Uterus (tissue), 4 donors: ENCODE measurements around the gene NFKB2. TPM values are rescaled to one million over a fixed set of nuclear protein-coding genes. Genes with fewer than 3 reads are reported as not detected.

Experiments used
- DNase-seq, 2 donors: peaks; one replicate each; pipeline ENCODE4 v3.0.0-alpha.2; 2019 to 2020
- H3K27ac ChIP-seq, 2 donors: fragments of 200-600 bp; sonication (generic); 1 replicate in 1 of 2; 2 replicates in 1 of 2; pipeline ENCODE4 v1.5.1; 2016 to 2018
- H3K27me3 ChIP-seq, 2 donors: fragments of 200-600 bp; sonication (generic); one replicate each; pipeline ENCODE4 v1.5.1; 2018 to 2019; ENCODE audit warnings: control low read depth in 1 of 2
- H3K36me3 ChIP-seq, 2 donors: fragments of 200-600 bp; sonication (generic); one replicate each; pipeline ENCODE4 v1.5.1; 2019; ENCODE audit warnings: control low read depth in 1 of 2
- H3K4me1 ChIP-seq, 2 donors: fragments of 200-600 bp; sonication (generic); one replicate each; pipeline ENCODE4 v1.5.1; 2018 to 2019; ENCODE audit warnings: control low read depth in 1 of 2
- H3K4me3 ChIP-seq, 2 donors: fragments of 200-600 bp; sonication (generic); 1 replicate in 1 of 2; 2 replicates in 1 of 2; pipeline ENCODE4 v1.5.1; 2018 to 2019; ENCODE audit warnings: mild to moderate bottlenecking in 1 of 2
- H3K9me3 ChIP-seq, 2 donors: fragments of 200-600 bp; sonication (generic); one replicate each; pipeline ENCODE4 v1.5.1; 2019; ENCODE audit warnings: control low read depth in 1 of 2
- CTCF ChIP-seq, 4 experiments: fragments of 200-600 bp in 2 of 4; fragments of 450-650 bp in 2 of 4; sonication (generic) in 2 of 4; IDR thresholded peaks; one replicate each; pipeline ENCODE4 v1.5.1; 2016 to 2019; ENCODE audit warnings: antibody characterized with exemption in 4 of 4, mild to moderate bottlenecking in 2 of 4, moderate library complexity in 1 of 4
- POLR2A ChIP-seq, 2 donors: fragments of 450-650 bp; IDR thresholded peaks; one replicate each; pipeline ENCODE4 v1.6.1; 2016; ENCODE audit warnings: antibody characterized with exemption in 2 of 2, mild to moderate bottlenecking in 1 of 2, moderate library complexity in 1 of 2
- intact Hi-C: fragments of 100-400 bp; cut with DNase I; formaldehyde crosslinking; loops from one replicate; pipeline ENCODE4 v1.15.1; 2023; ENCODE audit warnings: low total_unique reads
- total RNA-seq, 4 donors: library from RNA; depleted of rRNA in 3 of 4; stranded (reverse); fragments of >200 nt in 3 of 4; gene quantifications; one replicate each; pipeline versions ENCODE4 v1.1.0 to v1.2.4, GENCODE V29; 2014 to 2023
- donor health status: DM: yes; HTN: yes; CAD: no.

NFKB2 gene
- total RNA-seq, 4 donors from 2014 or later = 6.4 to 61.7 (median 10.7) TPM

DNA sequence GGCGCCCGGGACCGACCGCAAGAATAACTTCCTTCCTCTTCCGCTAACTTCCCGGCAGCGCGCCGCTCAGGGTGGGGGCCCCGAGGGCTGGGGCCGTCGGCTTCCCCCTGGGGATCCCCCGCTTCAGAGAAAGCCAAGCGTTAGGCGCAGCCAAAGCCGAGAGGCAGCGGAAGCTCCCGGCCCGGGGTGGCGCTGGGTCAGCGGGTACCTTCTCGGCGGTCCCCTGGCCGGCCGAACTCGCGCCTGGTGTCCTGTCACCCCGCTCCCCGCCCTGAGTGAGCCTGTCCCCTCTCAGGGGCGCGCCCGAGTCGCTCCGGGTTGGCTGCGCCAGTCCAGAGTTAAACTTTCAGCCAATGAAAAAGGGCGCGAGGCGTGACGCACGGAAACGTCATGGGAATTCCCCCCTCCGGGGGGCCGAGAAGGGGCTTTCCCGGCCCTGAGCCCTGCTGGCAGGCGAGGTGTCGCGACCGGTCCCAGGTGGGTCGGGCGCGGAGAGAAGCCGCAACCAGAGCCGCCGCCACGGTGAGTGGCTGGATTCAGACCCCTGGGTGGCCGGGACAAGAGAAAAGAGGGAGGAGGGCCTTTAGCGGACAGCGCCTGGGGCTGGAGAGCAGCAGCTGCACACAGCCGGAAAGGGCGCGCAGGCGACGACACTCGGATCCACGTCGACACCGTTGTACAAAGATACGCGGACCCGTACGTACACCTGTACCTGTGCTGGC, 1.3 kb upstream of the NFKB2 start:
- H3K9me3 ChIP-seq = no peaks in the 10 kb centered on the region
- H3K36me3 ChIP-seq = no peaks in the 10 kb centered on the region
- H3K4me3 ChIP-seq = peak overlapping the region; percentile 58 to 85
- TF ChIP-seq CTCF (IDR thresholded peaks at IDR 0.05) = peak in 3 of 4 experiments; percentile 95 to 99 (median 98)
- peak; percentile 39 to 80 for TF ChIP-seq POLR2A (IDR thresholded peaks at IDR 0.05)
- peak; percentile 92 for DNase-seq
- peaks cover 0 to 14% of the 10 kb centered on the region in 2 donors for H3K4me1 ChIP-seq
- intact Hi-C loops = loop anchor here (5.0 kb wide), 1 partner anchor 83 kb away; no protein-coding TSS in a partner anchor
- peak overlapping the region; percentile 97 to 98 for H3K27ac ChIP-seq
- no peaks in the 10 kb centered on the region for H3K27me3 ChIP-seq

GRCh38 chr10:102394801-102395399, 605 bp upstream of the NFKB2 start:
- Histone ChIP-seq H3K9me3 (no peaks in the 10 kb centered on the region), H3K27me3 (no peaks in the 10 kb centered on the region), H3K27ac (peak overlapping the region; percentile 97 to 98), H3K36me3 (no peaks in the 10 kb centered on the region), H3K4me3 (peak overlapping the region; percentile 58 to 85), H3K4me1 (peaks cover 0 to 17% of the 10 kb centered on the region in 2 donors)
- TF ChIP-seq POLR2A (IDR thresholded peaks at IDR 0.05) = no peak
- TF ChIP-seq CTCF (IDR thresholded peaks at IDR 0.05) = no peak
- DNase-seq = no peak
- intact Hi-C loops = loop anchor here (5.0 kb wide), 1 partner anchor 82 kb away; no protein-coding TSS in a partner anchor

- Histone ChIP-seq H3K4me1 (peaks cover 0 to 18% of the 10 kb centered on the region in 2 donors), H3K36me3 (no peaks in the 10 kb centered on the region), H3K9me3 (no peaks in the 10 kb centered on the region), H3K27me3 (no peaks in the 10 kb centered on the region), H3K4me3 (peak overlapping the region; percentile 58 to 85), H3K27ac (peak overlapping the region; percentile 97 to 98)
- no peak for DNase-seq
- TF ChIP-seq POLR2A (IDR thresholded peaks at IDR 0.05) (no peak), CTCF (IDR thresholded peaks at IDR 0.05) (no peak)
- intact Hi-C loops = no loop called here
Measured at GRCh38 chr10:102396317-102396650, 779 bp downstream of the NFKB2 start.

GRCh38 chr10:102396730-102397151, 1.2 kb downstream of the NFKB2 start:
- H3K4me1 ChIP-seq = peaks cover 0 to 18% of the 10 kb centered on the region in 2 donors
- peak overlapping the region; percentile 97 to 98 for H3K27ac ChIP-seq
- no peaks in the 10 kb centered on the region for H3K9me3 ChIP-seq
- H3K36me3 ChIP-seq = no peaks in the 10 kb centered on the region
- TF ChIP-seq CTCF (IDR thresholded peaks at IDR 0.05) (no peak), POLR2A (IDR thresholded peaks at IDR 0.05) (no peak)
- H3K27me3 ChIP-seq = no peaks in the 10 kb centered on the region
- H3K4me3 ChIP-seq = no peak overlapping the region
- no peak for DNase-seq
- intact Hi-C loops = no loop called here
